Endothelial cell of umbilical vein (primary cell): Measurements from ENCODE around the gene ICE1. TPM values are rescaled to one million over a fixed set of nuclear protein-coding genes. Genes with fewer than 3 reads are reported as not detected.

Experiments
- BruUV-seq: library from RNA; stranded (reverse); fragments of 400-500 nt; replicated peaks from 2 replicates; lab custom pipeline; 2021; lab: Mats Ljungman, UMichigan
- CTCF ChIA-PET: fragments of 300-600, 350-600 bp; sonication (Branson Sonifier 250); formaldehyde crosslinking; loops from one replicate; lab custom pipeline; 2021; ENCODE audit warnings: antibody characterized with exemption, inconsistent platforms; lab: Charles Lee
- POLR2A ChIA-PET: fragments of 300-600, 350-600 bp; sonication (Branson Sonifier 250); formaldehyde crosslinking; loops from one replicate; lab custom pipeline; 2021; ENCODE audit warnings: antibody characterized with exemption, inconsistent platforms; lab: Charles Lee
- DNase-seq: peaks from one replicate; pipeline ENCODE4 v3.0.0-alpha.2; 2011; ENCODE audit warnings: low read depth, low spot score
- FAIRE-seq: peaks from 2 replicates; lab custom pipeline; 2011; peaks lifted over from hg19 to GRCh38; lab: Jason Lieb, UNC
- H2AFZ ChIP-seq: 2 replicates; pipeline ENCODE4 v1.6.0; 2012; ENCODE audit warnings: low read depth, low read length, control low read depth, inconsistent platforms
- H3K27ac ChIP-seq: 2 replicates; pipeline ENCODE4 v1.5.1; 2011; ENCODE audit warnings: low read depth, mild to moderate bottlenecking, control low read depth, low read length, moderate library complexity; ENCODE audit not compliant: insufficient read depth
- H3K27me3 ChIP-seq, 2 experiments: 2 replicates each; pipeline versions ENCODE4 v1.6.0 to v1.6.1; 2011; ENCODE audit warnings: low read length in 2 of 2, mixed read lengths in 1 of 2; ENCODE audit not compliant: control insufficient read depth in 2 of 2, insufficient read depth in 2 of 2
- H3K36me3 ChIP-seq, 2 experiments: 2 replicates in 1 of 2; 3 replicates in 1 of 2; pipeline ENCODE4 v1.5.1; 2011; ENCODE audit warnings: low read length in 2 of 2, mild to moderate bottlenecking in 1 of 2, moderate library complexity in 1 of 2; ENCODE audit not compliant: control insufficient read depth in 2 of 2, insufficient read depth in 2 of 2; ENCODE audit errors: extremely low read depth in 1 of 2
- H3K4me1 ChIP-seq: 3 replicates; pipeline ENCODE4 v1.5.1; 2011; ENCODE audit warnings: mild to moderate bottlenecking, low read length; ENCODE audit not compliant: control insufficient read depth, insufficient read depth; ENCODE audit errors: extremely low read depth
- H3K4me2 ChIP-seq: 2 replicates; pipeline ENCODE4 v1.6.1; 2011; ENCODE audit warnings: low read length, control low read depth, mixed read lengths; ENCODE audit not compliant: insufficient read depth
- H3K4me3 ChIP-seq, 3 experiments: fragments of 200-600 bp in 1 of 3; sonication (generic), shearing (Covaris generic) in 1 of 3; replicated peaks in 1 of 3; 2 replicates each; pipeline ENCODE4 v1.5.1; 2011 to 2016; ENCODE audit warnings: control low read depth in 3 of 3, low read length in 3 of 3, mild to moderate bottlenecking in 2 of 3, inconsistent platforms in 1 of 3, low read depth in 1 of 3, moderate library complexity in 1 of 3; ENCODE audit not compliant: insufficient read depth in 1 of 3
- H3K79me2 ChIP-seq: 2 replicates; pipeline ENCODE4 v1.6.0; 2012; ENCODE audit warnings: low read length, inconsistent platforms; ENCODE audit not compliant: control insufficient read depth, insufficient read depth
- H3K9ac ChIP-seq: replicated peaks from 2 replicates; pipeline ENCODE3; 2011; ENCODE audit warnings: low read length, control low read depth; ENCODE audit not compliant: insufficient read depth; ENCODE audit errors: extremely low read depth
- H3K9me1 ChIP-seq: replicated peaks from 3 replicates; pipeline ENCODE4 v1.6.0; 2011; ENCODE audit warnings: mild to moderate bottlenecking, low read length; ENCODE audit not compliant: control insufficient read depth, insufficient read depth; ENCODE audit errors: extremely low read depth
- H3K9me3 ChIP-seq: replicated peaks from 2 replicates; pipeline ENCODE4 v1.5.1; 2012; ENCODE audit warnings: low read length, inconsistent platforms; ENCODE audit not compliant: control insufficient read depth, insufficient read depth
- H4K20me1 ChIP-seq: replicated peaks from 2 replicates; pipeline ENCODE3; 2011; ENCODE audit warnings: mild to moderate bottlenecking, low read length; ENCODE audit not compliant: control insufficient read depth, insufficient read depth; ENCODE audit errors: extremely low read depth
- EZH2 ChIP-seq: IDR thresholded peaks from 2 replicates; pipeline ENCODE4 v1.6.1; 2012; ENCODE audit warnings: borderline replicate concordance, low read depth, mild to moderate bottlenecking, moderate library complexity, low read length, inconsistent platforms; ENCODE audit not compliant: severe bottlenecking
- FOS ChIP-seq: IDR thresholded peaks from 2 replicates; pipeline ENCODE4 v1.6.1; 2011; ENCODE audit warnings: mild to moderate bottlenecking, low read length, moderate library complexity, borderline replicate concordance; ENCODE audit not compliant: insufficient read depth
- GATA2 ChIP-seq: IDR thresholded peaks from 2 replicates; pipeline ENCODE4 v1.7.0; 2011; ENCODE audit warnings: low read depth, mild to moderate bottlenecking, moderate library complexity, mixed read lengths, low read length; ENCODE audit not compliant: insufficient read length, insufficient read depth
- JUN ChIP-seq: IDR thresholded peaks from 2 replicates; pipeline ENCODE4 v1.6.1; 2011; ENCODE audit warnings: borderline replicate concordance, low read depth; ENCODE audit not compliant: insufficient read length, insufficient read depth
- MAX ChIP-seq: IDR thresholded peaks from 2 replicates; pipeline ENCODE4 v1.6.1; 2011; ENCODE audit not compliant: insufficient read depth, insufficient read length
- MYC ChIP-seq: IDR thresholded peaks from one replicate; pipeline ENCODE4 v1.6.1; 2011; ENCODE audit warnings: mild to moderate bottlenecking, low read depth, low read length
- POLR2A ChIP-seq: IDR thresholded peaks from 2 replicates; pipeline ENCODE4 v1.6.1; 2012; ENCODE audit warnings: low read depth, mild to moderate bottlenecking, control low read depth, low read length
- POLR2AphosphoS5 ChIP-seq: IDR thresholded peaks from 2 replicates; pipeline ENCODE4 v1.6.1; 2012; ENCODE audit warnings: low read depth, mild to moderate bottlenecking, control low read depth, low read length, moderate library complexity; ENCODE audit not compliant: insufficient read depth
- dilution Hi-C: fragments of 300-500 bp; cut with MboI; formaldehyde crosslinking; loops from one replicate; pipeline ENCODE4 v1.15.0; 2019; ENCODE audit warnings: low sequenced_read_pairs; ENCODE audit not compliant: extremely low pct_ligation_motif_present
- intact Hi-C: fragments of 100-400 bp; cut with micrococcal nuclease; formaldehyde crosslinking; loops from one replicate; pipeline ENCODE4 v1.10.0; 2022
- polyA plus RNA-seq, 4 experiments: library from polyadenylated mRNA; depleted of rRNA in 3 of 4; stranded (reverse) in 3 of 4; unstranded in 1 of 4; fragments of >200 nt; gene quantifications; 2 replicates each; pipeline versions ENCODE4 v1.2.1 to v1.2.3, GENCODE V29; 2011 to 2012; ENCODE audit warnings: missing spikeins in 1 of 4
- total RNA-seq: library from RNA; stranded (reverse); gene quantifications from 2 replicates; pipeline ENCODE4 v1.2.3, GENCODE V29; 2021
- TF ChIP-seq, protein P1 (sequence below), 2 donors: IDR thresholded peaks; 1 replicate in 1 of 2; 2 replicates in 1 of 2; pipeline ENCODE4 v1.5.1; 2011; ENCODE audit warnings: low read length in 2 of 2, mild to moderate bottlenecking in 2 of 2, moderate library complexity in 2 of 2, control low read depth in 1 of 2, inconsistent platforms in 1 of 2, low read depth in 1 of 2; ENCODE audit not compliant: insufficient read depth in 1 of 2; ENCODE audit errors: extremely low read depth in 1 of 2

Gene ICE1
- total and polyA plus RNA-seq, 2 donors (not counting 3 experiments of a cell fraction or from before 2014, with no cell fraction given) = 8.8 to 29.1 TPM

DNA sequence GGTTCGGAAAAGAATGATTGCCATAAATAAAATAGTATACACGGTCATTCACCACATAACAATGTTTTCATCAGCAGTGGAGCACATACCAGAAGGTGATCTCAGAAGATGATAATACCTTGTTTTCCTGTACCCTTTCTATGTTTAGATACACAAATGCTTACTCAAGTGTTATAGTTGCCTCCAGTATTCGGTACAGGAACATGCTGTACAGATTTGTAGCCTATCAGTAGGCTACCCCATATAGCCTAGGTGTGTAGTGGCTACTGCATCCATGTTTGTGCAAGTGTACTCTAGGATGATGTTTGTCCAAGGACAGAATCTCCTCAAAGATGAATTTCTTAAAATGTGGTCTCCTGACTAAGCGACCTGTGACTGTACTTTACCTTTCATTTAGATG lies 59.2 kb downstream of the ICE1 start:
- FAIRE-seq = no peak
- BruUV-seq = no TSS peak
- dilution Hi-C loops = no loop called here
- DNase-seq = no peak
- POLR2A ChIA-PET = no interaction called here
- CTCF ChIA-PET = no interaction called here
- Histone ChIP-seq H3K9me1 (no peaks in the 10 kb centered on the region), H3K36me3 (peaks cover 0 to 7% of the 10 kb centered on the region in 2 experiments), H4K20me1 (no peaks in the 10 kb centered on the region), H3K4me1 (no peaks in the 10 kb centered on the region), H3K9me3 (no peaks in the 10 kb centered on the region), H2AFZ (no peak overlapping the region), H3K4me3 (no peak overlapping the region), H3K79me2 (no peaks in the 10 kb centered on the region), H3K27ac (no peak overlapping the region), H3K4me2 (no peak overlapping the region), H3K9ac (no peak overlapping the region), H3K27me3 (no peaks in the 10 kb centered on the region)
- intact Hi-C loops = no loop called here
- no peak for TF ChIP-seq FOS
- TF ChIP-seq MYC = no peak
- TF ChIP-seq, protein P1, sequence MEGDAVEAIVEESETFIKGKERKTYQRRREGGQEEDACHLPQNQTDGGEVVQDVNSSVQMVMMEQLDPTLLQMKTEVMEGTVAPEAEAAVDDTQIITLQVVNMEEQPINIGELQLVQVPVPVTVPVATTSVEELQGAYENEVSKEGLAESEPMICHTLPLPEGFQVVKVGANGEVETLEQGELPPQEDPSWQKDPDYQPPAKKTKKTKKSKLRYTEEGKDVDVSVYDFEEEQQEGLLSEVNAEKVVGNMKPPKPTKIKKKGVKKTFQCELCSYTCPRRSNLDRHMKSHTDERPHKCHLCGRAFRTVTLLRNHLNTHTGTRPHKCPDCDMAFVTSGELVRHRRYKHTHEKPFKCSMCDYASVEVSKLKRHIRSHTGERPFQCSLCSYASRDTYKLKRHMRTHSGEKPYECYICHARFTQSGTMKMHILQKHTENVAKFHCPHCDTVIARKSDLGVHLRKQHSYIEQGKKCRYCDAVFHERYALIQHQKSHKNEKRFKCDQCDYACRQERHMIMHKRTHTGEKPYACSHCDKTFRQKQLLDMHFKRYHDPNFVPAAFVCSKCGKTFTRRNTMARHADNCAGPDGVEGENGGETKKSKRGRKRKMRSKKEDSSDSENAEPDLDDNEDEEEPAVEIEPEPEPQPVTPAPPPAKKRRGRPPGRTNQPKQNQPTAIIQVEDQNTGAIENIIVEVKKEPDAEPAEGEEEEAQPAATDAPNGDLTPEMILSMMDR (IDR thresholded peaks at IDR 0.05; ENCODE audit: extremely low read depth in 1 of 2, insufficient read depth in 1 of 2, low read depth in 1 of 2, low read length in 2 of 2) = no peak
- no peak for TF ChIP-seq POLR2A

- Histone ChIP-seq H3K4me2 (no peak overlapping the region), H3K9ac (no peak overlapping the region), H3K79me2 (no peaks in the 10 kb centered on the region), H3K27me3 (no peaks in the 10 kb centered on the region), H3K4me3 (no peak overlapping the region), H3K4me1 (no peaks in the 10 kb centered on the region), H3K27ac (no peak overlapping the region), H2AFZ (no peak overlapping the region), H3K9me3 (no peaks in the 10 kb centered on the region), H4K20me1 (no peaks in the 10 kb centered on the region), H3K36me3 (peaks cover 2 to 11% of the 10 kb centered on the region in 2 experiments), H3K9me1 (no peaks in the 10 kb centered on the region)
- ChIA-PET CTCF (interaction anchor here (0.6 to 1.8 kb wide), 4 partner anchors 10 to 29 kb away, joined by 3 to 6 read pairs (median 4); no protein-coding TSS in a partner anchor), POLR2A (no interaction called here)
- dilution Hi-C loops (no loop called here), intact Hi-C loops (no loop called here)
- DNase-seq (no peak), FAIRE-seq (no peak)
- TF ChIP-seq POLR2AphosphoS5 = no peak
- no peak for TF ChIP-seq EZH2
- TF ChIP-seq MAX = no peak
- TF ChIP-seq POLR2A = no peak
- TF ChIP-seq, protein P1 (IDR thresholded peaks at IDR 0.05; ENCODE audit: extremely low read depth in 1 of 2, insufficient read depth in 1 of 2, low read depth in 1 of 2, low read length in 2 of 2) = no peak
- TF ChIP-seq MYC = no peak
- TF ChIP-seq GATA2 = no peak
- TF ChIP-seq FOS = no peak
- no peak for TF ChIP-seq JUN
- BruUV-seq = no TSS peak
These were observed 60.9 kb downstream of the ICE1 start for GRCh38 chr5:5483350-5483749.
